Dermis blood vessel endothelial cell (primary cell): Measurements from ENCODE around the gene IFNL4. TPM values are rescaled to one million over a fixed set of nuclear protein-coding genes. Genes with fewer than 3 reads are reported as not detected.
"Not testable (repeated sequence)": the region's sequence is repeated elsewhere in the genome, so short reads cannot be mapped to it uniquely, and the experiment has no call there.

ENCODE experiments used
- DNase-seq: peaks from one replicate; pipeline ENCODE4 v3.0.0; 2010
- total RNA-seq: library from RNA; depleted of rRNA; stranded (reverse); fragments of >200 nt; gene quantifications from 2 replicates; pipeline ENCODE4 v1.2.3, GENCODE V29; 2014

Gene IFNL4
- total RNA-seq, 1 donor from 2014 or later, result not detected

DNA sequence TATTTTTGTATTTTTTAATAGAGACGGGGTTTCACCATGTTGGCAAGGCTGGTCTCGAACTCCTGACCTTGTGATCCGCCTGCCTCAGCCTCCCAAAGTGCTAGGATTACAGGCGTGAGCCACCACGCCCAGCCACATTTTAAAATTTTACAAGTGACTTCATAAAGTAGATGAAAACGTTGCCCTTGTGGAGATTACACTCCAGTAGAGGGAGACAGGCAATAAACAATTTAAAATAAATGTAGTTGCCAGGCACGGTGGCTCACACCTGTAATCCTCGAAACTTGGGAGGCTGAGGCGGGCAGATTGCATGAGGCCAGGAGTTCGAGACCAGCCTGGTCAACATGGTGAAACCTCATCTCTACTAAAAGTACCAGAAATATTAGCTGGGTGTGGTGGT lies 29.5 kb downstream of the IFNL4 start:
- DNase-seq, result not testable (repeated sequence)

DNA sequence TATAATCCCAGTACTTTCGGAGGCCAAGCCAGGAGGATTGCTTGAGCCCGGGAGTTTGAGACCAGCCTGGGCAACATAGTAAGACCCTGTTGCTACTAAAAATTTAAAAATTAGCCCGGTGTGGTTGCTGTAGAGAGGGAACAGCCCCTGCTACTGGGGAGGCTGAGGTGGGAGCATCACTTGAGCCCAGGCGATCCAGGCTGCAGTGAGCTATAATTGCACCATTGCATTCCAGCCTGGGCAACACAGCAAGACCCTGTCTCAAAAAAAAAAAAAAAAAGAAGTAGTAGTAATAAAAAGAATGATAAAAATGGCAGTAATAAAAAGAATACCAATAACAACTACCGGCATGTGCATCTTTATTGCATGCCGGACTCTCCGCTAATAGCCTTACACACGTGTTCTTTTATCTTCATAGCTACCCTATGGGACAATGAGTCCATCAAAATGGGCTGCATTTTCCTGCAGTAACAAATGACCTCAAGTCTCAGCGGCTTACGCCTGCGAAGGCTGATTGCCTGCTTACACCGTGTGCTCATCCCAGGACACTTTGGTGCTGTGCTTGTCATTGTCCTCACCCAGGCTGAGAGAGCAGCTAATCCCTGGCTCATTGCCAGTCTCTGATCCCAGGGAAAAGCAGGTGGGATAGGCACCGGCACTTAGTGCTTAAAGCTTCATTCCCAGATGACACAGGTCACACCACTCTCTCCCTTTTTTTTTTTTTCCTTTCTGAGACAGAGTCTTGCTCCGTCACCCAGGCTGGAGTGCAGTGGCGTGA lies 30.2 kb downstream of the IFNL4 start:
- no peak for DNase-seq

DNA sequence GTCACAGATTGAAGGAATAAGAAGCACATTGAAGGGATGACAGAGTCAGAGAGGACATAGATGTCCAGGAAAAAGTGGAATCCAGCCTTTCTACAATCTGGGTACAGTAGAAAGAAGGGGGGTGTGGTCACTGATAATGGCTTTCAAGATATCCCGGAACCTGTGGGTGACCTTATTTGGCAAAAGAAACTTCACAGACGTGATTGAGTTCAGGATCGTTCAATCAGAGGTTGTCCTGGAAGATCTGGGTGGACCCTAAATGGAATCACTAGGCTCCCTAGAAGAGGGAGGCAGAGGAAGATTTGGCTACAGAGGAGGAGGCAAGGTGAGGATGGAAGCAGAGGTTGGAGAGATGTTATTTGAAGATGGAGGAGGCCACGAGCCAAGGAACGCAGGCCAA lies 31.6 kb downstream of the IFNL4 start:
- no peak for DNase-seq

DNA sequence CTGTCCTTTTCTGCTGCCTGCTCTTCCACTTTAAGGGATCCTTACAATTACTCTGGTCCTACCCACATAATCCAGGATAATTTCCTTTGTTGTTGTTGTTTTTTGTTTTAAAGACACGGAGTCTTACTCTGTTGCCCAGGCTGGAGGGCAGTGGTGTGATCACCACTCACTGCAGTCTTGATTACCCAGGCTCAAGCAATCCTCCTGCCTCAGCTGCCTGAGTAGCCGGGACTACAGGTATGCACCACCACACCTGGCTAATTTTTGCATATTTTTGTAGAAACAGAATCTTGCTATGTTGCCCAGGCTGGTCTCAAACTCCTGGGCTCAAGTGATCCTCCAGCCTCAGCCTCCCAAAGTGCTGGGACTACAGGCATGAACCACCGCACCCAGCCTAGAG lies 33.3 kb downstream of the IFNL4 start:
- not testable (repeated sequence) for DNase-seq

DNA sequence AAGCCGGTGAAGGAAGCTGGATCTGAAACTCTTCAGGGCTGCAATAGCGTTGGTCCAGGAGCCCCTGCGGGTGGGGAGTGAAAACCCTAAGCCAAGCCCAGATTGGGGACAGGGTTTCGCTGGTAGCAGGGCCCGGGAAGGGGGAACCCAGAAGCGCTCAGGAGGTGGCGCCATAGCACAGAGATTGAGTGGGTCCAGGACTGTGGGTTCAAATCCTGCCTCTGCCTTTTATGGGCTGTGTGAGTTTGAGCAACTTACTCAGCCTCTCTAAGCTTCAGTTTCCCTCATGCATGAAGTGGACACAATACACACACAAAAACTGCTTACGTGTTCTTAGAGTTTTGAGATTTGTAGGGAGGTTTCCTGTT lies 36.3 kb downstream of the IFNL4 start:
- peak; percentile 32 for DNase-seq

DNA sequence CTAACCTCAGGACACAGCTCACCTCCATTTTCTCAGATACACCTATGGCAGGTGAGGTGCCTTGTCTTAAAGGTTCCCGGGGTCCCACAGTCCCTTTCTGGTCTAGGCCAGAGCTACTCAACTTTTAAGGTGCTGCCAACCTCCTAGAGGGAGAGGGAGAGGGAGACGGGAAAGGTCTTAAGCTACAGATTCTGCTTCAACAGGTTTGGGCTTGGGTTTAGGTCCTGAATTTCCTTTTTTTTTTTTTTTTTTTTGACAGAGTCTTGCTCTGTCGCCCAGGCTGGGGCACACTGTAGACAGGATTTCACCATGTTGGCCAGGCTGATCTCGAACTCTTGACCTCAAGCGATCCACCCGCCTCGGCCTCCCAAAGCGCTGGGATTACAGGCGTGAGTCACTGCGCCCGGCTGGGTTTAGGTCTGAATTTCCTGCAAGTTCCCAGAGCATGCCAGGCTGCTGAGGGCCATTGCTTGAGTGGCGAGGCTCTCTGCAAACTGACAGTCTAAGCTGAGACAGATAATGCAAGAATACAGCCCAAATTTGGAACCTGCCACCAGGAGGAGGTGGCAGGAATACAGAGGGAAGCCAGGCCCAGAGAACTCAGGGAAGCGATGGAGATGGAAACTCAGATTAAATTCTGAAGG lies 36.8 kb downstream of the IFNL4 start:
- no peak for DNase-seq

DNA sequence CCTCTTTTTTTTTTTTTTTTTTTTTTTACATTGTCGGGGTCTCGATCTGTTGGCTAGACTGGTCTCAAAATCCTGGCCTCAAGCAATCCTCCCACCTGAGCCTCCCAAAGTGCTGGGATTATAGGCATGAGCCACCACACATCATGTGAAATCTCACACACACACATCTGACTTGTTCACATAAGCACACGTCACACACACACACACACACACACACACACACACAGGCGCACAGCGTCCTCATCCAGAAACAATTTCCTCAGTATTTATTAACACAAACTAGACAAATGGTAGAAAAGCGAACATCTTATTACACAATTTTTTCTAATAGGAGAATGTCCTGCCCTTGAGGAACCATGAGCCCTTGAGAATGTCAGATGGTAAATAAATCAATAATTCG lies 39.5 kb downstream of the IFNL4 start:
- no peak for DNase-seq

DNA sequence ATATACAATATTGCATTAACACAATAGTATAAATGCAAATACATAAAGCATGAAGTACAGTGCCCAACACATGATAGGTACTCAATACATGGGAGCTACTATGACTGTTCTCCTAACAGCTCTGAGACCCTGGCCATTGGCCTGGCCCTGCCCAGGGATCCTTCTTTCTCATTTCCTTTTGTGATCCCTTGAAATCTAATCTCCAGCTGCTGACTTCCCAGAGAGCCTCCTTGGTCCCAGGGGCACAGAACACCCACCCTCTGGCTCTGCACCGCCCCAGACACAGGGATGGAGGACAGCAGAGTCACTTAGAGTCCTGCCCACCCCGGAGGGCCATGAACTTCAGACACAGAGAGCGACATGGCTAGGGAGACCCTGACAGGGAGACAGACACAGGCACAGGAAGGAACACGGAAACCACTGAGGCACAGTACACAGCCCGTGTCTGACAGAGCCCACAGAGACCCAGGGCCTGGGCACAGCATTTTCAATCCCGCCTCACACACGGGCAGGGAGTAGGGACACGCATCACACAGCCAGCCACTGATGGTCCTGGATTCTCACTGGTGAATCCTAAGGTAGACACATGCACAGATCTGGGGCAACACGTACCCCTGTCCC lies 40.4 kb downstream of the IFNL4 start:
- no peak for DNase-seq

DNA sequence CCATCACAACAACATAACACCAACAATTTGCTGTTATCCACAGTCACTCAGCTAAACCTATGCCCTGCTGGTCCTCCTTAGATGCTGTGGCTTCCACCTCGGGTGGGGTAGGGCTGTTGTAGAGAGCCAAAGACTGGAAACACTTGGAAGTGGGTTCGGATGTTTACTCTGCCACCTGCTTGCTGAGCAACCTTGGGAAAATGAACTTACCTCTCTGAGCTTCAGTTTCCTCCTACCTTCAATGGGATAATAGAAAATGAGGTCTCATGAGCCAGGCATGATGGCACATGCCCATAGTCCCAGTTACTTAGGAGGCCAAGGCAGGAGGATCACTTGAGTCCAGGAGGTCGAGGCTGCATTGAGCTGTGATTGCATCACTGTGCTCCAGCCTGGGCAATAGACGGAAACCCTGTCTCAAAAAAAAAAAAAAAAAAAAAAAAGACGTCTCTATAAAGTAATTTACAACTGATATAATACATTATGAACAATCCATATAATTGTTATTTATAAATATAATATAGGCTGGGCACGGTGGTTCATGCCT lies 41.3 kb downstream of the IFNL4 start:
- no peak for DNase-seq

DNA sequence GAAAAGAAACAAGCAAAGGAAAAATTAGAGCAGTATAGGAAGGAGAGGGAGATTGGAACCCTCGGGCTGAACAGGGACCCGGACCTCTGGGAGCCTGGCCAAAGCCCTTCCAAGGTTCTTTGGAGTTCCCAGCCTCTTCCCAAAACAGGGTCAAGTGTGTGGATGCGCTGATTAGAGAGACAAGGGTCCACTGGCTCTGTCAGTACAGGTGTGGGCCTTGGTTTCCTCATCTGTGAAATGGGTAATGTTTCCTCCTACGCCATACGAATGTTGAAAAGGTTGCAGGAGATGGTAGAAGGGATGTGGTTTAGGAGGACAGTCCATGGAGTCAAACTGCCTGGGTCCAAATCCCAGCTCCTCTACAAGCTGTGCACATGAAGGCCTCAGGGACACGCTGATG lies 42.5 kb downstream of the IFNL4 start:
- no peak for DNase-seq

DNA sequence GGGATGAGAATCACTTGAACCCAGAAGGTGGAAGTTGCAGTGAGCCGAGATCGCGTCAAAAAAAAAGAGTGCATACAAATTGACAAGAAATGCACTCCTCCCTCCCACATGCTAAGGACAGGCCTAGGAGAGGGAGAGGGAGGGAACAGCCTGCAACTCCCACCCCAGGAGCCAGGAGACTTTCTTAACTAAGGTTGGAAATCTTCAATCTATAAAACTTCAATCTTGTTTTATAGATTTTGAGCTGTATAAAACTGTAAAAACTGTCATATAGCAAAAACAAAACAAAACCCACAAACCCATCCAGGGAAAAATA lies 43.2 kb downstream of the IFNL4 start:
- no peak for DNase-seq

DNA sequence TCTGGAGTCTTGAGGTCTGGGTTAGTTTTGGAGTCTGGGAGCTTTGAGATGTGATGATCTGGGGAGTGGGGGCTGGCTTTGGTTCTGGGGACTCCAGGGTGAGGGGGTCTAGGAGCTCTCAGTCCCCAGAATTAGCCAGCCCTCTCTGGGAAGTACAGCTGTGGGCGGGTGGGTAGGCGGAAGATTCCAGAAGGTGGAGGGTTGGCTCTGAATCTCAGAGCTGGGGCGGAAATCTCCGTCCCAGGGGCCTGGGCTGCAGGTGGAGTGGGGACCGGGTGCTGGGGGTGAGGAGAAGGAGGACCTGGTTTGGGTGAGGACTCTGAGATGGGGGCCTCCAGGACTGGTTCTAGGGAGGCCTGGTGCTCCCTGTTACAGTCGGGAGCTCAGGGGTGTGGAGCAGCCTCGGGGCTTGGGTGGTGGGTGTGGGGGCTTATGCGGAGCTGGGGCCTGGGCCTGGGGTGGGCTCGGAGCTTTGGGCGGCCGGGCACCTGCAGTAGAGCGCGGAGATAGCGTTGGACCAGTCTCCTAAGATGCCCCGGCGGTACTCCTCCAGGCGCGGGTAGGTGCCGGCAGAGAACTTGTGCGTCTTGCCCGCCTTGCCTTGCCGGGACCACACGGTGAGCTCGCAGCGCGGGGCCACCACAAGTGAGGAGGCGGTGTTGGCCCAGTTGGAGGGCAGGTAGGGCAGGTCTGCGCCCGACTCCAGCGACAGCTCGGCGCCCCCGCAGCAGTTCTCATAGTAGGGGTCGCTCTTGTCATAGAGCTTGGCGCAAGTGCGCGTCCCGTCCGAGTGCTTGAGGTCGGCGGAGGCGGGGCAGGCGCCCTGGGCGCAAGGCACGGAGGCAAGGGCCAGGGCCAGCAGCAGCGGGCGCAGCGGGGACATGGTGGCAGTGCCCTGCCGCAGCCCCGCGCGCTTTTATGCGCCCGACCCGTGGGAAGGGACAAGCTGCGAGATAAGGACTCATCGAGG lies 45.0 kb downstream of the IFNL4 start, which contains the start of gene SYCN:
TSS of gene SYCN (minus strand) at position 892 of the 970 bp plus-strand sequence. CDS start at position 883, 9 bp downstream.
- DNase-seq, result no peak

DNA sequence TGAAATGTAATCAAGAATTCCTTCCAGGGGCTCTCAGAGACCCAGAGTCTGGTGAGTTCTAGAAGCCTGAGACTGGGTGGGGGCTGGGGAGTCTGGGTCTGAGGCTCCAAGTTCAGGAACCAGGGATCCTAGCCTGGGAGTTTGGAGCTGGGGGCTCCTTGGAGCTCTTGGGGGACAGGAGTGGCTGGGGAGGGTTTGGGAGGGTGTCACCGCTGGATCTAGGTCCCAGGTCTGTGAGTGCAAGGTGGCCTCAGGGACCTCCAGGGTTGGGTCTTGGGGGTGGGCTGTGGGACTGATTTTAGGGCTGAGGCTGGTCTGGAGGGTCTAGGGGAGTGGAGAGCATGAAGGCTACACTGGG lies 45.7 kb downstream of the IFNL4 start:
- DNase-seq, result no peak

DNA sequence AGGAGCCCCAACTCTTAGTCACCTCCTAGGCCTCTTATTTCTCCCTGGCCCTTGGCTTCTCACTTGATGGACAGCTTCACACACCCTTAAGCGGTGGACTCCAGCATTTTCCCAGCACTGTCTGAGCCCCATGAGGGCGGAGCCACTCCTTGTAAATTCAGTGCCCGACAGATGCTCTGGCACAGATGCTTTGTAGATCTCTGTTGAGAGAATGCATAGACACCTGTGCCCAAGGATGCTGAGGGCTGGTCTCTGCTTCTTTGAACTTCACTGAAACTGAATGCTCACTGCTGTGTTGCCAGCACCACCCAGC lies 47.9 kb downstream of the IFNL4 start:
- no peak for DNase-seq

DNA sequence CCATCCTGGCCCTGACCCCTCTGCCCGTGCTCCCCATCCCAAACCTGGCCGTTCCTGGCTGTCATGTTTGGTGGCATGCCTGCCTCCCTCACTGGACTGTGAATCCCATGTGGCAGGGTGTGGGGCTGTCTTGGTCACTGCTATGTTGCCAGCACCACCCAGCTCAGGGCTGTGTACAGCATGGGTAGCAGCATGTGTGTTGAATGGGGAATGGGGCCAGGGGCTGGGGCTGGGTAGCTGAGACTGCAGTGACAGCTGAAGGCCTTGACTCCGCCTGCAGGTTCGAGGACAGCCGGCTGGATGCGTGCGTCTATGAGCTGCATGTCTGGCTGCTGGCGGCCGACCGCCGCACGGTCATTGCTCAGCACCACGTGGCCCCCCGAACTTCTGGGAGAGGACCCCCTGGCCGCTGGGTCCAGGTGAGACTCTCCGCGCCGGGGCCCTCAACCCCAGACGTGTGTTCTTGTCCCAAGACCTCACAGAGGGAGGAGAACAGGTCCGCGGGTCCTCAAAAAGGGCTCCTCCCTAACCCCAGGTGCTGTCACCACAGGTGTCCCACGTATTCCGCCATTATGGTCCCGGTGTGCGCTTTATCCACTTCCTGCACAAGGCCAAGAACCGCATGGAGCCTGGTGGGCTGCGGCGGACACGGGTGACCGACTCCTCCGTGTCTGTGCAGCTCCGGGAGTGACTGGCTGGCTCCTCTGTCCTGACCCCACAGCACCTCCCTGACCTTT lies 48.4 kb downstream of the IFNL4 start:
- no peak for DNase-seq

DNA sequence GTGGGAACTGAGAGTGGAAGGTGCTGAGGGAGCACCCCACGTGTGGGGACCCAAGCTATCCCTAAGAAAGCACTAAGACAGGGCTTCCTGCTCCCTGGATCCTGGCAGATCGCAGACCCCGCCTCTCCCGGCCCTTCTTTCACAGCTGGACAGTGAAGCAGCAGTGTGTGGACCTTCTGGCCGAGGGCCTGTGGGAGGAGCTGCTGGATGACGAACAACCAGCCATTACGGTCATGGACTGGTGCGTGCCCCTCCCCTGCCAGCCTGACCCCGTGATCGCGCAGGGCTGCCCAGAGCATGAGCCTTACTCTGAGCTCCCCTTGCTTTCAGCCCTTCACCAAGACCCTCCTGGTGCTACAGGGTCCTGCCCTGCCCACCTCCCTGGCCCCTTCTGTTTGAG lies 49.6 kb downstream of the IFNL4 start:
- DNase-seq, result peak; percentile 46

DNA sequence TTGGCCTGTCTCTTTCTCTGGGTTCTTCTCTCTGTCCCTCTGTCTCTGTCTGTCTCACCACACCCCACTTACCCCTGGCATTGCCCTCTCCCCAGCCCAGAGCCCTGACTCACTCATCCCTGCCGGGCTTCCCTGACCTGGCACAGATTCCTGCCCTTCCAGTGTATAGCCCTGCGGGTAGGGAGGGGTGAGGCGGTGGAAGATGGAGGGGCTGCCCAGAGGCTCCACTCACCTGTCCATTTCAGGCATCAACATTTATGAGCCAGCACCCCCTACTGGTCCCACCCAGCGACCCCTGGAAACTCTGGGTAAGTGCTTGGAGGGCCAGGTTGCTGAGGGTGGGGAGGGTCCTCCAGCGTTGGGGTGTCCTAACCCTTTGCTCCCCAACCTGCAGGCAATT lies 50.8 kb downstream of the IFNL4 start:
- DNase-seq, result no peak

DNA sequence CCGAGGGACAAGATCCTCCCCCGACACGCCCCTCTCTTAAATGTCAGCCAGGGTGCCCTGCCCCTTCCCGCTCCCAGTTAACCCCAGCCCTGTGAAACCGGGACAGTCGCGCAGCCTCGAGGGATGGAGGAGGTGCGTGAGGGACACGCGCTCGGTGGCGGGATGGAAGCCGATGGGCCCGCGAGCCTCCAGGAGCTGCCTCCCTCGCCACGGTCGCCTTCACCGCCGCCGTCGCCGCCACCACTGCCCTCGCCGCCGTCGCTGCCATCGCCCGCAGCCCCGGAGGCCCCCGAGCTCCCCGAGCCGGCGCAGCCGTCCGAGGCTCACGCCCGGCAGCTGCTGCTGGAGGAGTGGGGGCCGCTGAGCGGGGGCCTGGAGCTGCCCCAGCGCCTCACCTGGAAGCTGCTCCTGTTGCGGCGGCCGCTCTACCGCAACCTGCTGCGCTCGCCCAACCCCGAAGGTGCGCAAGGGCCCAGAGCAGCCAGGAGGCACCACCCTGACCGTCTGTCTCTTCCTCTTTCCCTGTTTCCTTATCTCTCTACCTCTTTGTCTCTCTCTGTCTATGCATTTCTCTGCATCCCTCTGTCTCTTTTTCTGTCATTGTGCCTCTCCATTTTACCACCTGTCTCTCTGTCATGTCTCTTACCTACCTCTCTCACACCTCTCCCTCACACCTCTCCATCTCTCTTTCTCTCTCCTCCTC lies 51.6 kb downstream of the IFNL4 start, which contains the start of gene NCCRP1:
TSS of gene NCCRP1 (plus strand) at position 105 of the 703 bp plus-strand sequence. CDS start at position 124, 19 bp downstream.
- no peak for DNase-seq

DNA sequence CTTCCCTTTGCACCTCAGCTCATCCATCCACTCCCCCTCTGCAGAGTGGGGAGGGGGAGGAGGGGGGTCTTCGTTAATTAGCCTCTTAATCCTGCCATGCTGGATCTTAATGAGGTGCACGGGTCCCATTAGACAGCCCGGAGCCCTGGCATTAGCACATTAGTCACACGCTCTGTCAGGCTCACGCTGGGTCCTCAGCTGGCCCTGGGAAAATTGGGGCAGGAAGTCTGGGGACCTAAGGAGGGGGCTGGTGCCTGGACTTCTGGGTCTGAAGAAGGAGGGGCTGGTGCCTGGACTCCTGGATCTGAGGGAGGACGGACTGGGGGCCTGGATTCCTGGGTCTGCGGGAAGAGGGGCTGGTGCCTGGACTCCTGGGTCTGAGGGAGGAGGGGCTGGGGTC lies 52.3 kb downstream of the IFNL4 start:
- no peak for DNase-seq
